ENCODE results near the gene PLA2G7.
A peak's percentile ranks its signal among the peaks of the same experiment; 100 is the strongest.

Gene PLA2G7

GRCh38 chr6:46736906-46737305 lies 1.7 kb upstream of the PLA2G7 start:
- no peak overlapping the region for H3K4me3 ChIP-seq (ENCODE audit: control insufficient read depth, low read depth, low read length)
- no peak for DNase-seq (ENCODE audit: low read depth)
- TF ChIP-seq, protein P1, sequence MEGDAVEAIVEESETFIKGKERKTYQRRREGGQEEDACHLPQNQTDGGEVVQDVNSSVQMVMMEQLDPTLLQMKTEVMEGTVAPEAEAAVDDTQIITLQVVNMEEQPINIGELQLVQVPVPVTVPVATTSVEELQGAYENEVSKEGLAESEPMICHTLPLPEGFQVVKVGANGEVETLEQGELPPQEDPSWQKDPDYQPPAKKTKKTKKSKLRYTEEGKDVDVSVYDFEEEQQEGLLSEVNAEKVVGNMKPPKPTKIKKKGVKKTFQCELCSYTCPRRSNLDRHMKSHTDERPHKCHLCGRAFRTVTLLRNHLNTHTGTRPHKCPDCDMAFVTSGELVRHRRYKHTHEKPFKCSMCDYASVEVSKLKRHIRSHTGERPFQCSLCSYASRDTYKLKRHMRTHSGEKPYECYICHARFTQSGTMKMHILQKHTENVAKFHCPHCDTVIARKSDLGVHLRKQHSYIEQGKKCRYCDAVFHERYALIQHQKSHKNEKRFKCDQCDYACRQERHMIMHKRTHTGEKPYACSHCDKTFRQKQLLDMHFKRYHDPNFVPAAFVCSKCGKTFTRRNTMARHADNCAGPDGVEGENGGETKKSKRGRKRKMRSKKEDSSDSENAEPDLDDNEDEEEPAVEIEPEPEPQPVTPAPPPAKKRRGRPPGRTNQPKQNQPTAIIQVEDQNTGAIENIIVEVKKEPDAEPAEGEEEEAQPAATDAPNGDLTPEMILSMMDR (conservative IDR thresholded peaks at IDR 0.05; ENCODE audit: control insufficient read depth, insufficient read depth, low read depth, low read length): no peak

GRCh38 chr6:46735720-46736031 lies 501 bp upstream of the PLA2G7 start:
- H3K4me3 ChIP-seq (ENCODE audit: control insufficient read depth, low read depth, low read length): peak overlapping the region; percentile 9
- TF ChIP-seq, protein P1 (conservative IDR thresholded peaks at IDR 0.05; ENCODE audit: control insufficient read depth, insufficient read depth, low read depth, low read length): no peak

GRCh38 chr6:46733341-46733801 lies 1.8 kb downstream of the PLA2G7 start:
- no peak for DNase-seq (ENCODE audit: low read depth)
- H3K4me3 ChIP-seq (ENCODE audit: control insufficient read depth, low read depth, low read length): no peak overlapping the region
- TF ChIP-seq, protein P1 (conservative IDR thresholded peaks at IDR 0.05; ENCODE audit: control insufficient read depth, insufficient read depth, low read depth, low read length): no peak

More at GRCh38 chr6:46735720-46736031, 501 bp upstream of the PLA2G7 start:
- no peak for DNase-seq (ENCODE audit: low read depth)

- no peak overlapping the region for H3K4me3 ChIP-seq (ENCODE audit: control insufficient read depth, low read depth, low read length)
- TF ChIP-seq, protein P1 (conservative IDR thresholded peaks at IDR 0.05; ENCODE audit: control insufficient read depth, insufficient read depth, low read depth, low read length): no peak
- no peak for DNase-seq (ENCODE audit: low read depth)
Measured at GRCh38 chr6:46730921-46731461, 4.2 kb downstream of the PLA2G7 start.

DNA sequence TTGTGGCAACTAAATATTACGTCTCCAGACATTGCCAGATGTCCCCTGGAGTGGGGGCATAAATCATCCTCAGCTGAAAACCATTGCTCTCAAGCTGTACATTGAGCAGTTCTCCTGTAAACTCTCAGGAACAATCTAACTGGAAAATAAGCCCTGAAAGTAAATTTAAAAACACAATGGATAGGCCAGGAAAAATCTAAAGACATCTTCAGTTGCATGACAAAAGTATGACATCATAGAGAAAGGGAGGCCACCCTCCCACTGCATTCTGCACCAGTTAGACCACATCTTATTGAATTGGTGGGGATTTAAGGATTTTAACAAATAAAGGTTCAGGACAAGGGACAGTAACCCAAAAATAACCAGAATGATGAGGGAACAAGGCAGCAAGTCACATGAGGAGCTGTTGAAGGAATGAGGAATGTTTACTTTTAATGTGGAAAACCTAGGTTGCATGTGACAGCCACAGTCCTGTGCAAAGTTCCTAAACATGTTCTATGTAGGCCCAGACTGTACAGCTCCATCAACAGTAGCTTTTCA lies 5.3 kb downstream of the PLA2G7 start:
- no peak overlapping the region for H3K4me3 ChIP-seq (ENCODE audit: control insufficient read depth, low read depth, low read length)
- no peak for DNase-seq (ENCODE audit: low read depth)
- TF ChIP-seq, protein P1 (conservative IDR thresholded peaks at IDR 0.05; ENCODE audit: control insufficient read depth, insufficient read depth, low read depth, low read length): no peak

DNA sequence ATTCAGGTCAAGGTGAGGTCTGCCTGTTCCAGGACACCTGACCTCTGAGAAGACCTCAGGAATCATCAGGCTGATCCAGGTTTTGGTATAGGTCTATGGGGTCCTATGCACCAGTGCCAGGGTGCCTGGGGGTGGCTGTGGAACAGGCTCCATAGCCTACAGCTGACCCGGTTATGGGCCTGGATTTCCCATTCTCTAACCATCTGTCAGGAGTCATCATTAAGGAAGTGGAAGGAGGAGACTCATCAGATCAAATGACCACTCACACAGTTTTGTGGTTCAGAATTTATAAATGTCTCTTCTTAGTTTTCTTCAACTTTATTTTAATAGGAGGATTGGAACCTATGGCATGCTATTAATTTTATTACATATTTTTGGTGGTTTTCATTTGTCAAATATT lies 14.8 kb downstream of the PLA2G7 start:
- no peak for DNase-seq (ENCODE audit: low read depth)
- TF ChIP-seq, protein P1 (conservative IDR thresholded peaks at IDR 0.05; ENCODE audit: control insufficient read depth, insufficient read depth, low read depth, low read length): no peak
- no peak overlapping the region for H3K4me3 ChIP-seq (ENCODE audit: control insufficient read depth, low read depth, low read length)
